ENCODE data around the gene WNT11.

DNA sequence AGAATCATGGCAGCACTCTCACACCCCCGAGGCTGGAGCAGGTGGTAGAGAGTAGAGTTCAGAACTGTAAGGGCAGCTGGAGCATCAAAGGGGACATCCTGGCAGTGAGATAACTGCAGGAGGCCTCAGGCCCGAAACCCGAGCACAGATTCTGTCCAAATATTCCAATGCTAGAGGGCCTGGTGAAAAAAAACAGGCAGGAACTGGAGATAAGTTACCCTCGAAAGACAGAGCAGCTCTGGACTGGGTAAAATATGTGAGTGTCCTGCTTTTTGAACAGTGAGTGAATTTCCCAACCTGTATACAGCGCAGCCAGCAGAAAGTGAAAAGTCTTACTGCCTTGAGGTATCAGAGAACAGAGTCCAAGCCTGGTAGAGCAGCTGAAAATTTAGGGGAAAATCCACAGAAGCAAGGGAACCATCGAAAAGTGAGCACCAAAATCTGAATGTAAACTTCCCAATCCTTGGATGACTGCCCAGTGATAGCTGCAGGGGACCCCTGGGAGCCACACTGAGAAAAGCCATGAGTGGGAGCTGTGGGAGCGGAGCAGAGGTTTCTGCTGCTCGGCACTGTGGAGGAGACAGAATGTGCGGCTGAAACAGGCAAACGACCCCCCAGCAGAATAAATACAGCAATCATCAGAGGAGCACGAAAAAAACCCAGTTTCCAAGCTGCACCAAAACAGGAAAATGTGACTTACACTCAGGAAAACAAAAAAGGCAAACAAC lies 50.6 kb downstream of the WNT11 start:
- TF ChIP-seq, protein P1, sequence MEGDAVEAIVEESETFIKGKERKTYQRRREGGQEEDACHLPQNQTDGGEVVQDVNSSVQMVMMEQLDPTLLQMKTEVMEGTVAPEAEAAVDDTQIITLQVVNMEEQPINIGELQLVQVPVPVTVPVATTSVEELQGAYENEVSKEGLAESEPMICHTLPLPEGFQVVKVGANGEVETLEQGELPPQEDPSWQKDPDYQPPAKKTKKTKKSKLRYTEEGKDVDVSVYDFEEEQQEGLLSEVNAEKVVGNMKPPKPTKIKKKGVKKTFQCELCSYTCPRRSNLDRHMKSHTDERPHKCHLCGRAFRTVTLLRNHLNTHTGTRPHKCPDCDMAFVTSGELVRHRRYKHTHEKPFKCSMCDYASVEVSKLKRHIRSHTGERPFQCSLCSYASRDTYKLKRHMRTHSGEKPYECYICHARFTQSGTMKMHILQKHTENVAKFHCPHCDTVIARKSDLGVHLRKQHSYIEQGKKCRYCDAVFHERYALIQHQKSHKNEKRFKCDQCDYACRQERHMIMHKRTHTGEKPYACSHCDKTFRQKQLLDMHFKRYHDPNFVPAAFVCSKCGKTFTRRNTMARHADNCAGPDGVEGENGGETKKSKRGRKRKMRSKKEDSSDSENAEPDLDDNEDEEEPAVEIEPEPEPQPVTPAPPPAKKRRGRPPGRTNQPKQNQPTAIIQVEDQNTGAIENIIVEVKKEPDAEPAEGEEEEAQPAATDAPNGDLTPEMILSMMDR (conservative IDR thresholded peaks at IDR 0.05), result no peak
- TF ChIP-seq EZH2 (IDR thresholded peaks at IDR 0.05; ENCODE audit: low read depth), result no peak

Data from PC-9 (cell line).